HepG2 (cell line): ENCODE results near the gene C4orf36. TPM values are rescaled to one million over a fixed set of nuclear protein-coding genes. Genes with fewer than 3 reads are reported as not detected.

Experiments
- ATF7 ChIP-seq, 2 experiments: fragments of 450-650 bp in 1 of 2; sonication (generic) in 1 of 2; formaldehyde crosslinking in 1 of 2; IDR thresholded peaks; 2 replicates each; pipeline versions ENCODE4 v1.4.0 to v1.6.1; 2016 to 2020; ENCODE audit warnings: antibody characterized with exemption in 1 of 2, mild to moderate bottlenecking in 1 of 2, missing genetic modification reagents in 1 of 2
- ELF1 ChIP-seq: sonication (generic); formaldehyde crosslinking; IDR thresholded peaks from 2 replicates; pipeline ENCODE4 v1.4.0; 2020; ENCODE audit warnings: missing genetic modification reagents
- HNF4A ChIP-seq: sonication (generic); formaldehyde crosslinking; IDR thresholded peaks from 2 replicates; pipeline ENCODE4 v1.4.0; 2020; ENCODE audit warnings: missing genetic modification reagents
- KLF13 ChIP-seq: sonication (generic); formaldehyde crosslinking; IDR thresholded peaks from 2 replicates; pipeline ENCODE4 v1.4.0; 2020; ENCODE audit warnings: mild to moderate bottlenecking, missing genetic modification reagents
- MAFK ChIP-seq, 2 experiments: IDR thresholded peaks in 1 of 2; conservative IDR thresholded peaks in 1 of 2; 2 replicates each; pipeline ENCODE4 v1.6.1; 2011; ENCODE audit warnings: improper control_type of control experiment in 2 of 2, low read length in 2 of 2
- MTA1 ChIP-seq: sonication (generic); formaldehyde crosslinking; IDR thresholded peaks from 2 replicates; pipeline ENCODE4 v1.4.0; 2020; ENCODE audit warnings: missing genetic modification reagents, mild to moderate bottlenecking, borderline replicate concordance
- RAD51 ChIP-seq: fragments of 450-650 bp; IDR thresholded peaks from 2 replicates; pipeline ENCODE4 v1.6.1; 2016; ENCODE audit warnings: borderline replicate concordance
- TAF1 ChIP-seq: sonication (generic); formaldehyde crosslinking; IDR thresholded peaks from 2 replicates; pipeline ENCODE4 v1.4.0; 2020; ENCODE audit warnings: missing genetic modification reagents
- ZNF850 ChIP-seq: sonication (generic); formaldehyde crosslinking; conservative IDR thresholded peaks from 2 replicates; pipeline ENCODE4 v1.9.0; 2021; ENCODE audit warnings: mild to moderate bottlenecking, missing genetic modification reagents
- polyA plus RNA-seq, 8 experiments: library from polyadenylated mRNA; depleted of rRNA in 3 of 8; stranded (reverse) in 7 of 8; unstranded in 1 of 8; fragments of >200 nt; fragmentation: Illumina TruSeq in 4 of 8; extraction: Trizol in 4 of 8; gene quantifications; 2 replicates each; pipeline versions ENCODE4 v1.2.1 to v1.2.3, GENCODE V29; 2011 to 2016; ENCODE audit warnings: low read depth in 4 of 8, missing spikeins in 1 of 8, mixed read lengths in 1 of 8; ENCODE audit not compliant: insufficient read depth in 1 of 8
- total RNA-seq, 5 experiments: library from RNA; depleted of rRNA; stranded (reverse); fragments of >200 nt; fragmentation: Illumina TruSeq; extraction: Trizol; gene quantifications; 2 replicates each; pipeline ENCODE4 v1.2.3, GENCODE V29; 2016; ENCODE audit warnings: low read depth in 1 of 5
- TF ChIP-seq, protein P1 (sequence below): sonication (generic); formaldehyde crosslinking; IDR thresholded peaks from 2 replicates; pipeline ENCODE4 v1.5.1; 2020; ENCODE audit warnings: missing genetic modification reagents, mild to moderate bottlenecking, borderline replicate concordance
- TF ChIP-seq, protein P2 (sequence below): sonication (generic); formaldehyde crosslinking; IDR thresholded peaks from 2 replicates; pipeline ENCODE4 v1.5.1; 2020; ENCODE audit warnings: missing genetic modification reagents, mild to moderate bottlenecking, borderline replicate concordance
- TF ChIP-seq, protein P3 (sequence below): sonication (generic); formaldehyde crosslinking; IDR thresholded peaks from 2 replicates; pipeline ENCODE4 v1.8.0; 2022; ENCODE audit warnings: missing genetic modification reagents, mild to moderate bottlenecking, moderate library complexity, borderline replicate concordance

C4orf36 gene
- total and polyA plus RNA-seq, 2 of the 13 experiments (the other 11 are each of a cell fraction or from before 2014, with no cell fraction given), result 0.63 TPM; not detected in 1

DNA sequence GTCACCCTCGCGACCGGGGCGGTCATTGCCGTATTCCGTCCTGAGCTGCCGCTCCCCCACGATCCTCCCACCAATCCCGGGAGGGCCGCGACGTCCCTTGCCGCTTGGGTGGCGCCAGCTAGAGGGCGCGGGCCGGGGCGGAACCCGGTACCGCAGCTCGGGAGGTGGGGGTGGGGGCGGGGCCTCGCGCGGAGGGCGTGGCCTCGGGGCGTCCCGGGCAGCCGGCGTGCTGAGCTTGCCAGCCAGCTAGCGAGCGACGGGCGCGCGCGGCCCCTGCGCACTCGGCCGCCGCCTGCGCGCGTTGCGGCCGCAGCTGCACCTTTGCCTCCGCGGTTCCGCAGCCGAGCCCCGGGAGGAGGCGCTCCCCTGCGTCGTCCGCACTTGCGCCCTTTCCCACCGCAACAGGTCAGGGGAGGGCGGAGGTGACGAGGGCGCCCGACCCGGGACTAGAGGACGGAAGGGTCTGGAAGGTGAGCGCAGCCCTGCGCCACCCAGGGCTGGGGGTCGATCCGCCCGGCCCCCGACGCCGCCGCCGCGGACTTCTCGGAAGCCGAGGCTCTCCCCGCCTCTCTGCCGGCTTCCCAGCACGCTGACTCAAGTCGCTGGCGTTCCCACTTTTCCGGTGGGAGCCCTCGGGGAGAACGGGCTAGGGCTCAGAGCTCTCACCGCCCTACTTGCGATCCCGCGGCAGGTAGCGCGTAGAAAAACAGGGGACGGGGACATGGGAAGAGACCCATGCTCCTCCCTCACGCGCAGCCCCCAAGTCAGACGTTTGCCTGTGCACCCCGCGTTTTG, 42.7 kb upstream of the C4orf36 start, which contains the start of gene AFF1 (continued):
- TF ChIP-seq MAFK (conservative IDR thresholded peaks at IDR 0.05 in 1 of 2, IDR thresholded peaks at IDR 0.05 in 1 of 2; ENCODE audit: low read length in 2 of 2) (no peak), TAF1 (CRISPR knock-in tag) (peak; percentile 80), KLF13 (CRISPR knock-in tag) (no peak), MTA1 (CRISPR knock-in tag) (peak; percentile 87), ATF7 (IDR thresholded peaks at IDR 0.05) (no peak), ATF7 (CRISPR knock-in tag; IDR thresholded peaks at IDR 0.05) (0 out of 2 replicates have a peak, but pooled peaks have one; percentile 27), RAD51 (no peak), ZNF850 (CRISPR knock-in tag) (peak; percentile 73; the same call in 1 of the 2 replicates), HNF4A (CRISPR knock-in tag) (peak; percentile 17; the same call in 1 of the 2 replicates), ELF1 (peak; percentile 55)
- TF ChIP-seq, protein P1, sequence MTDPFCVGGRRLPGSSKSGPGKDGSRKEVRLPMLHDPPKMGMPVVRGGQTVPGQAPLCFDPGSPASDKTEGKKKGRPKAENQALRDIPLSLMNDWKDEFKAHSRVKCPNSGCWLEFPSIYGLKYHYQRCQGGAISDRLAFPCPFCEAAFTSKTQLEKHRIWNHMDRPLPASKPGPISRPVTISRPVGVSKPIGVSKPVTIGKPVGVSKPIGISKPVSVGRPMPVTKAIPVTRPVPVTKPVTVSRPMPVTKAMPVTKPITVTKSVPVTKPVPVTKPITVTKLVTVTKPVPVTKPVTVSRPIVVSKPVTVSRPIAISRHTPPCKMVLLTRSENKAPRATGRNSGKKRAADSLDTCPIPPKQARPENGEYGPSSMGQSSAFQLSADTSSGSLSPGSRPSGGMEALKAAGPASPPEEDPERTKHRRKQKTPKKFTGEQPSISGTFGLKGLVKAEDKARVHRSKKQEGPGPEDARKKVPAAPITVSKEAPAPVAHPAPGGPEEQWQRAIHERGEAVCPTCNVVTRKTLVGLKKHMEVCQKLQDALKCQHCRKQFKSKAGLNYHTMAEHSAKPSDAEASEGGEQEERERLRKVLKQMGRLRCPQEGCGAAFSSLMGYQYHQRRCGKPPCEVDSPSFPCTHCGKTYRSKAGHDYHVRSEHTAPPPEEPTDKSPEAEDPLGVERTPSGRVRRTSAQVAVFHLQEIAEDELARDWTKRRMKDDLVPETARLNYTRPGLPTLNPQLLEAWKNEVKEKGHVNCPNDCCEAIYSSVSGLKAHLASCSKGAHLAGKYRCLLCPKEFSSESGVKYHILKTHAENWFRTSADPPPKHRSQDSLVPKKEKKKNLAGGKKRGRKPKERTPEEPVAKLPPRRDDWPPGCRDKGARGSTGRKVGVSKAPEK (CRISPR knock-in tag), result no peak
- TF ChIP-seq, protein P2, sequence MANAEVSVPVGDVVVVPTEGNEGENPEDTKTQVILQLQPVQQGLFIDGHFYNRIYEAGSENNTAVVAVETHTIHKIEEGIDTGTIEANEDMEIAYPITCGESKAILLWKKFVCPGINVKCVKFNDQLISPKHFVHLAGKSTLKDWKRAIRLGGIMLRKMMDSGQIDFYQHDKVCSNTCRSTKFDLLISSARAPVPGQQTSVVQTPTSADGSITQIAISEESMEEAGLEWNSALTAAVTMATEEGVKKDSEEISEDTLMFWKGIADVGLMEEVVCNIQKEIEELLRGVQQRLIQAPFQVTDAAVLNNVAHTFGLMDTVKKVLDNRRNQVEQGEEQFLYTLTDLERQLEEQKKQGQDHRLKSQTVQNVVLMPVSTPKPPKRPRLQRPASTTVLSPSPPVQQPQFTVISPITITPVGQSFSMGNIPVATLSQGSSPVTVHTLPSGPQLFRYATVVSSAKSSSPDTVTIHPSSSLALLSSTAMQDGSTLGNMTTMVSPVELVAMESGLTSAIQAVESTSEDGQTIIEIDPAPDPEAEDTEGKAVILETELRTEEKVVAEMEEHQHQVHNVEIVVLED (CRISPR knock-in tag), result peak; percentile 59
- TF ChIP-seq, protein P3, sequence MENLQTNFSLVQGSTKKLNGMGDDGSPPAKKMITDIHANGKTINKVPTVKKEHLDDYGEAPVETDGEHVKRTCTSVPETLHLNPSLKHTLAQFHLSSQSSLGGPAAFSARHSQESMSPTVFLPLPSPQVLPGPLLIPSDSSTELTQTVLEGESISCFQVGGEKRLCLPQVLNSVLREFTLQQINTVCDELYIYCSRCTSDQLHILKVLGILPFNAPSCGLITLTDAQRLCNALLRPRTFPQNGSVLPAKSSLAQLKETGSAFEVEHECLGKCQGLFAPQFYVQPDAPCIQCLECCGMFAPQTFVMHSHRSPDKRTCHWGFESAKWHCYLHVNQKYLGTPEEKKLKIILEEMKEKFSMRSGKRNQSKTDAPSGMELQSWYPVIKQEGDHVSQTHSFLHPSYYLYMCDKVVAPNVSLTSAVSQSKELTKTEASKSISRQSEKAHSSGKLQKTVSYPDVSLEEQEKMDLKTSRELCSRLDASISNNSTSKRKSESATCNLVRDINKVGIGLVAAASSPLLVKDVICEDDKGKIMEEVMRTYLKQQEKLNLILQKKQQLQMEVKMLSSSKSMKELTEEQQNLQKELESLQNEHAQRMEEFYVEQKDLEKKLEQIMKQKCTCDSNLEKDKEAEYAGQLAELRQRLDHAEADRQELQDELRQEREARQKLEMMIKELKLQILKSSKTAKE (CRISPR knock-in tag), result peak; percentile 69
